GM12874 (cell line): ENCODE results near the gene PRKAB1.

Experiments used
- CTCF ChIP-seq: IDR thresholded peaks from 2 replicates; pipeline ENCODE4 v1.5.1; 2011; ENCODE audit warnings: low read depth, mild to moderate bottlenecking, control low read depth, low read length, moderate library complexity; ENCODE audit not compliant: insufficient read depth

Gene PRKAB1

GRCh38 chr12:119682639-119683252, 14.8 kb downstream of the PRKAB1 start:
- no peak for TF ChIP-seq CTCF

GRCh38 chr12:119683413-119683812, 15.5 kb downstream of the PRKAB1 start:
- TF ChIP-seq CTCF: no peak

- TF ChIP-seq CTCF: no peak
Measured at GRCh38 chr12:119683816-119684215, 15.9 kb downstream of the PRKAB1 start.

GRCh38 chr12:119684711-119685369, 16.9 kb downstream of the PRKAB1 start:
- TF ChIP-seq CTCF: no peak

- TF ChIP-seq CTCF: no peak
Measured at GRCh38 chr12:119685375-119685774, 17.4 kb downstream of the PRKAB1 start.

GRCh38 chr12:119686355-119686754, 18.4 kb downstream of the PRKAB1 start:
- TF ChIP-seq CTCF: no peak

- no peak for TF ChIP-seq CTCF
Measured at GRCh38 chr12:119686776-119687175, 18.8 kb downstream of the PRKAB1 start.
